Immature natural killer cell (primary cell): ENCODE measurements around the gene DEFB128. TPM values are rescaled to one million over a fixed set of nuclear protein-coding genes. Genes with fewer than 3 reads are reported as not detected.
"Not testable (repeated sequence)": the region's sequence is repeated elsewhere in the genome, so short reads cannot be mapped to it uniquely, and the experiment has no call there.

Source experiments
- DNase-seq, 3 donors: peaks; one replicate each; pipeline ENCODE4 v3.0.0; 2022; ENCODE audit warnings: mixed read lengths in 1 of 3
- H3K27ac Mint-ChIP-seq, 6 donors: one replicate each; pipeline ENCODE4 v1.8.0; 2020; ENCODE audit warnings: mixed read lengths in 6 of 6, mild to moderate bottlenecking in 5 of 6, inconsistent platforms in 4 of 6, moderate library complexity in 3 of 6
- H3K27me3 Mint-ChIP-seq, 3 donors: one replicate each; pipeline ENCODE4 v1.8.0; 2020 to 2021; ENCODE audit warnings: low read depth in 3 of 3, mild to moderate bottlenecking in 3 of 3, mixed read lengths in 3 of 3, moderate library complexity in 3 of 3, inconsistent platforms in 1 of 3
- H3K36me3 Mint-ChIP-seq, 3 donors: one replicate each; pipeline ENCODE4 v1.8.0; 2020; ENCODE audit warnings: mixed read lengths in 3 of 3, inconsistent platforms in 2 of 3, mild to moderate bottlenecking in 2 of 3
- H3K4me1 Mint-ChIP-seq, 2 donors: one replicate each; pipeline ENCODE4 v1.8.0; 2020; ENCODE audit warnings: inconsistent platforms in 2 of 2, mild to moderate bottlenecking in 2 of 2, mixed read lengths in 2 of 2, moderate library complexity in 1 of 2
- H3K4me3 Mint-ChIP-seq, 5 donors: one replicate each; pipeline ENCODE4 v1.8.0; 2020; ENCODE audit warnings: mild to moderate bottlenecking in 5 of 5, mixed read lengths in 5 of 5, inconsistent platforms in 3 of 5, moderate library complexity in 3 of 5
- H3K9me3 Mint-ChIP-seq, 6 donors: one replicate each; pipeline ENCODE4 v1.8.0; 2020; ENCODE audit warnings: mild to moderate bottlenecking in 6 of 6, mixed read lengths in 6 of 6, inconsistent platforms in 4 of 6, moderate library complexity in 3 of 6
- polyA plus RNA-seq, 3 donors: library from polyadenylated mRNA; unstranded; fragments of 300-500 nt; fragmentation: Illumina TruSeq; gene quantifications; one replicate each; pipeline ENCODE4 v1.2.3, GENCODE V29; 2021

DEFB128 gene
- polyA plus RNA-seq, 3 donors from 2014 or later, result not detected

DNA sequence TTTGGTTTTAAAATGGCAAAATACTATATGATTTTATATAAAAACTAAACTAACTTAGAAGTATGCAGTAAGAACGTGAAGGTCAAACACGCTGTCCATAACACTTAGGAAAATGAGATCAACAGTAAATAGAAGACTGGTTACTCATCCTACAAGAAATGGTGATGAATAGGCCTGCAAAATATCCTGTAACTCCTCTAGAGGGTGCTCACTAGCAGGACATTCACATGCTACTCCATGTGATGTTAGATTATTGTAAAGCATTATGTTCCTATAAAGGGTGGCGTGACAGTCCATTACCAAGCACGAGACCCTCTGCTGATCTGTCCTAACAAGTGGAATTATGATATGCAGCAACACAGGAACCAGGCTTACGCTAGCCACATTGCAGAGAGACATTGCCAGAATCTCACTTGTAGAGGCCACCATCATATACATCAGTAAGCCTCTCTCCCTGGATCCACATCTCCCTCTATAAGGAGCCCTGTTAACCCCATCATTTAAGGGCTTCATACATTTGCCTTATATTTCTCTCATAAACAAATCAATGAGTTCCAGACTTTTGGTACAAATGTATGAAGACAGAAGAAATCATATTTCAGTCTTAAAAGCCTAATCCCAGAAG lies 19.5 kb upstream of the DEFB128 start:
- peak; percentile 12 to 31 (median 30) for DNase-seq
- H3K9me3 Mint-ChIP-seq, result no peaks in the 10 kb centered on the region

DNA sequence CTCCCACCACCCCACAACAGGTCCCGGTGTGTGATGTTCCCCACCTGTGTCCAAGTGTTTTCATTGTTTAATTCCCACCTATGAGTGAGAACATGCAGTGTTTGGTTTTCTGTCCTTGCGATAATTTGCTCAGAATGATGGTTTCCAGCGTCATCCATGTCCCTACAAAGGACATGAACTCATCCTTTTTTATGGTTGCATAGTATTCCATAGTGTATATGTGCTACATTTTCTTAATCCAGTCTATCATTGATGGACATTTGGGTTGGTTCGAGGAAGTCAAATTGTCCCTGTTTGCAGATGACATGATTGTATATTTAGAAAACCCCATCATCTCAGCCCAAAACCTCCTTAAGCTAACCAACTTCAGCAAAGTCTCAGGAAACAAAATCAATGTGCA lies 14.1 kb upstream of the DEFB128 start:
- H3K36me3 Mint-ChIP-seq, H3K9me3 Mint-ChIP-seq, DNase-seq, H3K4me3 Mint-ChIP-seq, H3K27ac Mint-ChIP-seq, H3K4me1 Mint-ChIP-seq: not testable (repeated sequence)
- peaks cover 0 to 15% (median 12%) of the 10 kb centered on the region in 3 donors for H3K27me3 Mint-ChIP-seq

More for the DNA sequence above, 19.5 kb upstream of the DEFB128 start:
- Mint-ChIP-seq H3K27ac (no peak overlapping the region), H3K27me3 (peaks cover 0 to 10% (median 4%) of the 10 kb centered on the region in 3 donors), H3K4me3 (no peak overlapping the region), H3K4me1 (no peaks in the 10 kb centered on the region), H3K36me3 (no peaks in the 10 kb centered on the region)

DNA sequence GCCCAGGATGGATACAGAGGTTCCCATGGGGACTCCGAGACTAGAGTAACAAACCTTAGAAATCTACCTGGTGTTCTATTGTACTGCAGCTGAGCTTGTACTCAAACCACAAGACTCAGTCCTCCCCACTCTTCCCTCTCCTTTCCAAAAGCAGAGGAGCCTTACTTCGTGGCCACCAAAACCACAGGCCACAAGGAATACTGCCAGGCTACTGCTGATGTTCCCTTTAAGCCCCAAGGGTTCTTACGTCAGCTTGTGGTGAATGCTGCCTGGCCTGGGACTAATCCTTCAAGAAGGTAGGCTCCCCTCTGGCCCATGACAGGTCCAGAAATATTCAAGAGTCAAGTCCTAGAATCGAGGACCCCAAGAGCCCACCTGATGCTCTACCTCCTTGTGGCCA lies 10.5 kb upstream of the DEFB128 start:
- H3K27me3 Mint-ChIP-seq, result peaks cover 0 to 23% (median 19%) of the 10 kb centered on the region in 3 donors

DNA sequence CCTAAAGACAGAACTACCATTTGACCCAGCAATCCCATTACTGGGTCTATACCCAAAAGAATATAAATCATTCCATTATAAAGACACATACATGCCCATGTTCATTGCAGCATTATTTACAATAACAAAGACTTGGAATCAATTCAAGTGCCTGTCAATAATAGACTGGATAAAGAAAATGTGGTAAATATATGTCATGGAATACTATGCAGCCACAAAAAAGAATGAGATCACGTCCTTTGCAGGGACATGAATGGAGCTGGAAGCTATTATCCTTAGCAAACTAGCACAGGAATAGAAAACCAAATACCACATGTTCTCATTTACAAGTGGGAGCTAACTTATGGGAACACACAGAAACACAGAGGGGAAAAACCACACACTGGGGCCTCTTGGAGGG lies 8.7 kb upstream of the DEFB128 start:
- H3K27me3 Mint-ChIP-seq, result peaks cover 0 to 23% (median 10%) of the 10 kb centered on the region in 3 donors
- H3K9me3 Mint-ChIP-seq, result peaks cover 0 to 2% (median 0%) of the 10 kb centered on the region in 6 donors
- H3K27ac Mint-ChIP-seq, result no peak overlapping the region
- no peaks in the 10 kb centered on the region for H3K4me1 Mint-ChIP-seq
- no peak overlapping the region for H3K4me3 Mint-ChIP-seq
- no peak for DNase-seq
- no peaks in the 10 kb centered on the region for H3K36me3 Mint-ChIP-seq

More for the DNA sequence above, 10.5 kb upstream of the DEFB128 start:
- no peak overlapping the region for H3K27ac Mint-ChIP-seq
- DNase-seq, result no peak
- peaks cover 0 to 2% (median 0%) of the 10 kb centered on the region in 6 donors for H3K9me3 Mint-ChIP-seq
- H3K4me3 Mint-ChIP-seq, result no peak overlapping the region
- no peaks in the 10 kb centered on the region for H3K4me1 Mint-ChIP-seq
- no peaks in the 10 kb centered on the region for H3K36me3 Mint-ChIP-seq

DNA sequence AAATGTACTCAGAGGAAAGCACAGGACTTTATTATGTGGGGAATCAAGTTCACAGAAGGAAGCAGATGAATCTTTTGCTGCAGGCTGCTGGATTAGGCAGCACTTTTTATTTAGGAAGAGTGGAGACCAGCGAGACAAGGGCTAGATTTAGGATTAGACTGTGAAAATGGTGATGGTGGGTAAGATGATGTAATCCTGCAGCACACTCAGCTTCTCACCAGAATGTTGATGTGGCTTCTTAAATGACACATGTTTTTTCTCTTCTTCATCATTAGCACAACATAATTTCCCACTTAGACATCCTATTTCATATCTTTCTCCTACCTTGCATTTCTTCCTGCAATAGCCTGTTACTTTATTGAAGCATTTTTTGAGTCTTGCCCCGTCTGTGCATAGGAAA lies 1.8 kb downstream of the DEFB128 start:
- Mint-ChIP-seq H3K27ac (no peak overlapping the region), H3K4me3 (no peak overlapping the region), H3K36me3 (no peaks in the 10 kb centered on the region), H3K27me3 (peaks cover 8 to 17% (median 16%) of the 10 kb centered on the region in 3 donors), H3K4me1 (no peaks in the 10 kb centered on the region), H3K9me3 (peaks cover 0 to 2% (median 0%) of the 10 kb centered on the region in 6 donors)
- DNase-seq, result no peak

DNA sequence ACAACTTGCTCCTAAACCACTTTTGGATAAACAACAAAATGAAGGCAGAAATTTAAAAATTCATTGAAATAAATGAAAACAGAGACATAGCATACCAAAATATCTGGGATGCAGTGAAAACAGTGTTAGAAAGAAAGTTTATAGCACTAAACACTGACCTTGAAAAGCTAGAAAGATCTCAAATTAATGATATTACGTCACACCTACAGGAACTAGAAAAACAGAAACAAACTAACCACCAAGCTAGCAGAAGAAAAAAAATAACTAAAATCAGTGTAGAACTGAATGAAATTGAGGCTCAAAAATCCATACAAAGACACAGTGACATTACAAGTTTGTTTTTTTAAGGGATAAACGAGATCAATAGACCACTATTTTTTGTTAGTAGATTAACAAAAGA lies 5.2 kb downstream of the DEFB128 start:
- DNase-seq, result no peak
- no peaks in the 10 kb centered on the region for H3K36me3 Mint-ChIP-seq
- H3K27ac Mint-ChIP-seq, result no peak overlapping the region
- no peaks in the 10 kb centered on the region for H3K9me3 Mint-ChIP-seq
- no peak overlapping the region for H3K4me3 Mint-ChIP-seq
- H3K4me1 Mint-ChIP-seq, result no peaks in the 10 kb centered on the region
- H3K27me3 Mint-ChIP-seq, result peaks cover 8 to 25% (median 16%) of the 10 kb centered on the region in 3 donors

DNA sequence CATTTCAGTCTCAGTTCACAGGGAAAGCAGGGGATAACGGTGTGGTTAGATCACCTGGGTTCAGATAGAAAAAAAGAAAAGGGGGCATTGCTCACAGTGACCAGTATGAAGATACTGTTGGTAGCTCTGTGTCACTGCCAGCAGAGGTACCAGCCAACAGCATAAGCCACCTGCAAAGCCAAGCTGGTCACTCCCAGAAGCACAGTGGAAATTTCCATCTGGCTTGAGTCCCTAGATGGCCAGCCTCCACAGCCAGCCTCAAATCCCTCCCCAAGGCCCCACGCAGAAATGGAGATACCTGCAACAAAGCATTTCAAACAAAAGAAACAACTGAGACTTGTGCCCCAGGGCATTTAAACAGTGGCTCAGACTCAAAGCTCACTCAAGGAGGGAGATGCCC lies 20.6 kb downstream of the DEFB128 start:
- Mint-ChIP-seq H3K27ac (no peak overlapping the region), H3K4me1 (no peaks in the 10 kb centered on the region), H3K4me3 (no peak overlapping the region), H3K9me3 (no peaks in the 10 kb centered on the region), H3K27me3 (peaks cover 2 to 5% (median 3%) of the 10 kb centered on the region in 3 donors), H3K36me3 (no peaks in the 10 kb centered on the region)
- no peak for DNase-seq

DNA sequence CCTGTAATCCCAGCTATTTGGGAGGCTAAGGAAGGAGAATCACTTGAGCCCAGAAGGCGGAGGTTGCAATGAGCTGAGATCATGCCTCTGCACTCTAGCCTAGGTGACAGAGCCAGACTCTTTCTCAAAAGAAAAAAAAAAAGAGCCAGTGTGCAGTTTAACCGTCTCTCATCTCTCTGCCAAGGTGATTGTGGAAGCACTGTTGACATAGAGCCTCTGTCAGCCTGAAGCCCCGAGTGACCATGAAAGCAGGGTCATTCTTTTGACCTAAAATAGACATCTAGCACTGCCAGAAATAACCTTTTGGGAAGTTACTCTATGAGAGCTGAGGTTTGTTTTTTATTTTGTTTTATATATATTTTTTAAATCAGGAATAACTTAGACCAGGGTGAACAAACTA lies 24.9 kb downstream of the DEFB128 start:
- H3K9me3 Mint-ChIP-seq, result peaks cover 0 to 2% (median 0%) of the 10 kb centered on the region in 6 donors
- no peak overlapping the region for H3K27ac Mint-ChIP-seq
- H3K36me3 Mint-ChIP-seq, result no peaks in the 10 kb centered on the region
- H3K4me3 Mint-ChIP-seq, result no peak overlapping the region
- peaks cover 1 to 10% (median 2%) of the 10 kb centered on the region in 3 donors for H3K27me3 Mint-ChIP-seq
- no peak for DNase-seq
- H3K4me1 Mint-ChIP-seq, result no peaks in the 10 kb centered on the region

DNA sequence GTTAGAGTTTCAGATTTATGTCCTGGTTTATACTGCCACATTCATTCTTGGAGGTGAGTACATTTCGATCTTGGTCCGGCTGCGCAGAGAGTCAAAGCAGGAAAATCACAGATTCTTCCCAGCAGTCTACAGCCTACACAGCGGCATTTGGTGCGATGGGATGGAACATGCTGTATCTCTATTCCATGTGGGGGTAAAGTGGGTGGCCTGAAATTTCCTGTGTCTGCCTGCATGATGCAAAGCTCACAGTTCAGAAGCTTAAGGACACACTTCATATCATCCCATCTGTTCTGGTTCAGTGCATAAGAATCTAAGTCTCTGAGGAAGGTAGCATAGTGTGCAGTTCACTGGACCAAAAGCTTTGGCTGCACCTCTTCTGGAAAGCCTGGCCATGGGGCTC lies 32.4 kb downstream of the DEFB128 start, which contains the start of gene DEFB127:
DEFB127 (plus strand) TSS at position 301 of the 400 bp plus-strand sequence; CDS start at position 392, 91 bp downstream.
- Mint-ChIP-seq H3K36me3 (no peaks in the 10 kb centered on the region), H3K4me3 (no peak within 1 kb of the TSS), H3K27ac (no peak within 1 kb of the TSS), H3K9me3 (peaks cover 0 to 2% (median 0%) of the 10 kb centered on the region in 6 donors), H3K4me1 (no peaks in the 10 kb centered on the region), H3K27me3 (peaks cover 2 to 12% (median 4%) of the 10 kb centered on the region in 3 donors)
- no peak for DNase-seq

DNA sequence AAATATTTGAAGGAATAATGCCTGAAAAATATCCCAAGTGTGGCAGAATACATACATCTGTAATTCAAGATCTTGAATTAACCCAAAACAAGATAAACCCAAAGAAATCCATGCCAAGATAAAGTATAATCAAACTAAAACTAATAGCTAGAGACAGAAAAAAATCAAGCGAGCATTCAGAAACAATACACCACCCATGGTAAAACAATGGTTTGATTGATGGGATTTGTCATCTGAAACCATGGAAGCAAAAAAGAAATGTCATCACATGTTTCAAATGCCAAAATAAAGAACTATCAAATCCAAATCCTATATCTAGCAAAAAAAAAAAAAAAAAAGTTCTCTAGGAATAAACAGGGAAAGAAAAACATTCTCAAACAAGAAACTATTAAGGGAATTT lies 37.4 kb downstream of the DEFB128 start:
- no peak for DNase-seq
- no peaks in the 10 kb centered on the region for H3K4me1 Mint-ChIP-seq
- H3K4me3 Mint-ChIP-seq, result no peak overlapping the region
- H3K27ac Mint-ChIP-seq, result no peak overlapping the region
- H3K27me3 Mint-ChIP-seq, result peaks cover 3 to 9% (median 6%) of the 10 kb centered on the region in 3 donors
- H3K36me3 Mint-ChIP-seq, result no peaks in the 10 kb centered on the region
- H3K9me3 Mint-ChIP-seq, result peaks cover 0 to 5% (median 0%) of the 10 kb centered on the region in 6 donors

DNA sequence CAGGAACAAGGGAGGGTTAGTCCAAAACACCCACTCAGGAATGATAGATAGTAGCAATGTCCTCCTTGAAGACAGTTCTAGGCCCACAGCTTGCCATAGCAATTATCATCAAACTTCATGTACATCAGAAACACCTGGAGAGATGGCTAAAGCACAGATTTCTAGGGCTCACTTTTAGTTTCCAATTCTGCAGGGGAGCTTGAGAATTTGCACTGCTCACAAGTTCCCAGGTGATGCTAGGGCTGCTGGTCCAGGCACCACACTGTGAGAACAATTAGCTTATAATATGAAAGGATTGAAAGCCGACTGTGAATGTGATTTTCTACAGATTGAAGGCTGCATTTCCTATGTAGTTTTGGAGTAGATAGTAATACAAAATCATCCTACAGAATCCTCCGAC lies 43.6 kb downstream of the DEFB128 start:
- Mint-ChIP-seq H3K9me3 (peaks cover 0 to 5% (median 0%) of the 10 kb centered on the region in 6 donors), H3K36me3 (no peaks in the 10 kb centered on the region), H3K4me1 (no peaks in the 10 kb centered on the region), H3K4me3 (no peak overlapping the region), H3K27ac (no peak overlapping the region), H3K27me3 (peaks cover 3 to 10% (median 4%) of the 10 kb centered on the region in 3 donors)
- no peak for DNase-seq

DNA sequence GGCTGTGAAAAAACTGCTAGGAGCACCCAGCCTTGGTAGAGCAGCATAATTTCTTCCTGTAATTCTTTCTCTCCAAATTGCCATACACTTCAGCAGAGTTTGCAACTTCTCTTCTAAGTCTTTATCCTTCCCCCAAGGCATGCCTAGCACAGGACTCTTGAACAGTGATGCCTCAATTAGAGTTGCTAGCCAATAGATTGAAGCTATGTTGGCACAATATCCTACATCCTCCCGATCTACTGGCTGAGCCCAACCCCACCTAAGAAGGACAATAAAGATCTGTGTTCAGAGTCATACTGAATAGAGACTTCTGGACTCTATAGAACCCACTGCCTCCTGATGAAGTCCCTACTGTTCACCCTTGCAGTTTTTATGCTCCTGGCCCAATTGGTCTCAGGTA lies 47.2 kb downstream of the DEFB128 start, which contains the start of gene DEFB126:
DEFB126 (plus strand) TSS at position 301 of the 400 bp plus-strand sequence; CDS start at position 340, 39 bp downstream.
- H3K27me3 Mint-ChIP-seq, result peaks cover 4 to 12% (median 9%) of the 10 kb centered on the region in 3 donors

More for the DNA sequence above, 47.2 kb downstream of the DEFB128 start, which contains the start of gene DEFB126:
- Mint-ChIP-seq H3K4me3 (no peak within 1 kb of the TSS), H3K9me3 (peaks cover 0 to 3% (median 0%) of the 10 kb centered on the region in 6 donors), H3K36me3 (no peaks in the 10 kb centered on the region), H3K4me1 (no peaks in the 10 kb centered on the region), H3K27ac (no peak within 1 kb of the TSS)
- DNase-seq, result no peak
